ENCODE measurements around the gene ALPG.

- no peak for TF ChIP-seq CTCF (IDR thresholded peaks at IDR 0.05)
- TF ChIP-seq EZH2 (IDR thresholded peaks at IDR 0.05; ENCODE audit: borderline replicate concordance, insufficient read depth, low read depth, low read length, poor library complexity, severe bottlenecking), result no peak
Observed at GRCh38 chr2:232367016-232367415, 39.6 kb upstream of the ALPG start.
